Lung (tissue), 12 donors: ENCODE measurements around the gene PIP5K1B. TPM values are rescaled to one million over a fixed set of nuclear protein-coding genes. Genes with fewer than 3 reads are reported as not detected.

ENCODE experiments used
- ATAC-seq: fragments of 200-7000 bp; cut with Tn5 transposase; one replicate; pipeline ENCODE4 v1.9.1; 2020; ENCODE audit warnings: moderate number of reproducible peaks; ENCODE audit not compliant: insufficient read depth, low FRiP score
- DNase-seq, 3 donors: peaks; one replicate each; pipeline ENCODE4 v3.0.0-alpha.2; 2013 to 2017
- H3K27ac ChIP-seq, 2 donors: one replicate each; pipeline ENCODE4 v1.5.1; 2013; ENCODE audit warnings: mild to moderate bottlenecking in 2 of 2, moderate library complexity in 2 of 2, control low read depth in 1 of 2, inconsistent platforms in 1 of 2, low read depth in 1 of 2, low read length in 1 of 2
- H3K27me3 ChIP-seq, 3 donors: one replicate each; pipeline ENCODE4 v1.5.1; 2013; ENCODE audit warnings: low read length in 2 of 3; ENCODE audit not compliant: control insufficient read depth in 3 of 3, insufficient read depth in 3 of 3
- H3K36me3 ChIP-seq, 4 donors: one replicate each; pipeline ENCODE4 v1.5.1; 2013; ENCODE audit warnings: low read length in 4 of 4, mild to moderate bottlenecking in 1 of 4, moderate library complexity in 1 of 4; ENCODE audit not compliant: control insufficient read depth in 4 of 4, insufficient read depth in 4 of 4
- H3K4me1 ChIP-seq, 5 donors: one replicate each; pipeline ENCODE4 v1.5.1; 2013; ENCODE audit warnings: low read length in 5 of 5, mild to moderate bottlenecking in 2 of 5, moderate library complexity in 1 of 5; ENCODE audit not compliant: control insufficient read depth in 5 of 5, insufficient read depth in 5 of 5
- H3K4me3 ChIP-seq: one replicate; pipeline ENCODE4 v1.5.1; 2013; ENCODE audit warnings: mild to moderate bottlenecking, control low read depth, moderate library complexity
- H3K9ac ChIP-seq, 2 donors: one replicate each; pipeline ENCODE4 v1.5.1; 2013; ENCODE audit warnings: low read length in 2 of 2, control low read depth in 1 of 2; ENCODE audit not compliant: insufficient read depth in 1 of 2
- H3K9me3 ChIP-seq, 4 donors: one replicate each; pipeline ENCODE4 v1.5.1; 2013; ENCODE audit warnings: low read length in 3 of 4, mild to moderate bottlenecking in 1 of 4, moderate library complexity in 1 of 4; ENCODE audit not compliant: control insufficient read depth in 4 of 4, insufficient read depth in 3 of 4
- WGBS, 2 donors: extraction: QIAGEN DNeasy Blood & Tissue Kit; methylation state at CpG; one replicate each; pipeline ENCODE4 v1.1.7; 2013; 5-methylcytosine and 5-hydroxymethylcytosine counted together
- polyA plus RNA-seq, 2 donors: library from polyadenylated mRNA; stranded (reverse); fragments of 200-250 nt; gene quantifications; one replicate each; pipeline ENCODE4 v1.2.1, GENCODE V29; 2013
- total RNA-seq, 2 donors: library from RNA; depleted of rRNA in 1 of 2; stranded (reverse); fragments of >200 nt in 1 of 2; gene quantifications; one replicate each; pipeline ENCODE4 v1.2.1, GENCODE V29; 2014 to 2021
- TF ChIP-seq, protein P1 (sequence below): IDR thresholded peaks from 2 replicates; pipeline ENCODE4 v1.5.1; 2012; ENCODE audit warnings: mild to moderate bottlenecking; ENCODE audit errors: control extremely low read depth, extremely low read depth
- donor health status: control.
- donor health status: control.
- donor health status: Bipolar disorder and iron deficiency.
- donor health status: healthy.
- donor health status: DM: yes; HTN: yes; CAD: no.

Gene PIP5K1B
- total and polyA plus RNA-seq, 4 donors: 6.6 to 28.2 (median 15.6) TPM

DNA sequence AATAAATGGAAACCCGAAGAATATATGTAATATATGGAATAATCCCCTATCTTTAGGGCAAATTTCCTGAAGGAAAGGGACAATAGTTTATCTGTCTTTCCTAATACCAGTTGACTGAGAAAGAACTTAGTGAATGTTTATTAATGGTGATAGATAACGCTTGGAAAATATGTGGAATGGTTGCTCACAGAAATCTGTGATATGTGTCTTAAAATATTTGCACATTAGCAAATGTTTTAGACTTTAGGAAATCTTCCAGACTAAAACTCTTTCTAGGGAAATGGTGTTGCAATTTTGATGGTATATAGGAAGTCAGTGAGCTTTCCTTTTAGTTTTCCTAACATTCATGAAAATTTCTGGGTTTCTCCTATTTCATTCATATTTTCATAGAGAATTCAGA lies 90.4 kb downstream of the PIP5K1B start:
- DNase-seq (no peak), ATAC-seq (no peak)
- Histone ChIP-seq H3K4me1 (peaks cover 0 to 7% (median 4%) of the 10 kb centered on the region in 5 donors), H3K36me3 (no peaks in the 10 kb centered on the region), H3K4me3 (no peak overlapping the region), H3K27me3 (peaks cover 0 to 2% (median 0%) of the 10 kb centered on the region in 3 donors), H3K27ac (no peak overlapping the region), H3K9me3 (no peaks in the 10 kb centered on the region), H3K9ac (no peak overlapping the region)
- WGBS, 2 donors: 61 to 86% methylated on average over 2 of the region's 2 CpGs
- TF ChIP-seq, protein P1, sequence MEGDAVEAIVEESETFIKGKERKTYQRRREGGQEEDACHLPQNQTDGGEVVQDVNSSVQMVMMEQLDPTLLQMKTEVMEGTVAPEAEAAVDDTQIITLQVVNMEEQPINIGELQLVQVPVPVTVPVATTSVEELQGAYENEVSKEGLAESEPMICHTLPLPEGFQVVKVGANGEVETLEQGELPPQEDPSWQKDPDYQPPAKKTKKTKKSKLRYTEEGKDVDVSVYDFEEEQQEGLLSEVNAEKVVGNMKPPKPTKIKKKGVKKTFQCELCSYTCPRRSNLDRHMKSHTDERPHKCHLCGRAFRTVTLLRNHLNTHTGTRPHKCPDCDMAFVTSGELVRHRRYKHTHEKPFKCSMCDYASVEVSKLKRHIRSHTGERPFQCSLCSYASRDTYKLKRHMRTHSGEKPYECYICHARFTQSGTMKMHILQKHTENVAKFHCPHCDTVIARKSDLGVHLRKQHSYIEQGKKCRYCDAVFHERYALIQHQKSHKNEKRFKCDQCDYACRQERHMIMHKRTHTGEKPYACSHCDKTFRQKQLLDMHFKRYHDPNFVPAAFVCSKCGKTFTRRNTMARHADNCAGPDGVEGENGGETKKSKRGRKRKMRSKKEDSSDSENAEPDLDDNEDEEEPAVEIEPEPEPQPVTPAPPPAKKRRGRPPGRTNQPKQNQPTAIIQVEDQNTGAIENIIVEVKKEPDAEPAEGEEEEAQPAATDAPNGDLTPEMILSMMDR: no peak

DNA sequence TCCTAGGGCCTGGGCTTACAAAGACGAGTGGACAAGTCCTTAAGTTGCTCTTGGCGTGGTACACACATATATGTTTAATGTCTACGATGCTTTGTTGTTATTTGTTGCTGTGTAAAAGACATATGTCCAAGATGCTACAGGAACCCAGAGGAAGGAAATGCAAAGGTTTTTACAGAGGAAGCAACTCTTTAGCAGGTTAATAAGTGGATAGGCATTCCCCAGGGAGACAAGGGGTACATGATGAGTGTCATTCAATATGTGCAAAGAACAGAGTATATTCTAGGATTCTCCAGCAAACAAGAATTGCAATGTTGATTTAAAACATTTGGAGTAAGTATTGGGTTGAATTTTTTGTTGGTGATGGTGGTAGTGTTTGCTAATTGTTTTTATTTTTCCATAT lies 92.1 kb downstream of the PIP5K1B start:
- WGBS, 2 donors: 88 to 92% methylated on average over 3 of the region's 3 CpGs
- Histone ChIP-seq H3K4me3 (no peak overlapping the region), H3K36me3 (no peaks in the 10 kb centered on the region), H3K4me1 (peaks cover 0 to 5% (median 1%) of the 10 kb centered on the region in 5 donors), H3K27ac (no peak overlapping the region), H3K9ac (no peak overlapping the region), H3K9me3 (no peaks in the 10 kb centered on the region), H3K27me3 (peaks cover 0 to 2% (median 0%) of the 10 kb centered on the region in 3 donors)
- DNase-seq (no peak), ATAC-seq (no peak)
- TF ChIP-seq, protein P1: no peak

DNA sequence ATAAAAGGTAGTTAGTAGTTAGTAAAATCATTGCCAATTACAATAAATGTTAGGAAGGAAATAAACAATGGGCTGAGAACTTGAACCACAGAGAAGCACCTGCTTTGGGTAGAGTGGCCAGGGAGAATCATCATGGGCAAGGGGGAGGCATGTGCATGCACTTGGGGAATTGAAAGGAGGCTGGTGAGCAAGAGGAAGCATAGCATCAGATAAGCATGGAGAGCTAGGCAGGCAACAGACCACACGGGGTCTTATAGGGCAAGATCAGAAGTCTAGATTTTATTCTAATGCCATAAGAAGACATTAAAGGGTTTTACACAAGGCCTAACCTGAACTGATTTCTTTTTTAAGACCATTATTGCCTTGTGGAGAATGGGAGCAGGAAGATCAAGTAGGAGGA lies 93.4 kb downstream of the PIP5K1B start:
- Histone ChIP-seq H3K27ac (no peak overlapping the region), H3K9ac (no peak overlapping the region), H3K9me3 (no peaks in the 10 kb centered on the region), H3K27me3 (peaks cover 0 to 2% (median 0%) of the 10 kb centered on the region in 3 donors), H3K4me3 (no peak overlapping the region), H3K36me3 (no peaks in the 10 kb centered on the region), H3K4me1 (peaks cover 0 to 5% (median 1%) of the 10 kb centered on the region in 5 donors)
- TF ChIP-seq, protein P1: no peak
- DNase-seq (no peak), ATAC-seq (no peak)
- 30 to 47% methylated on average over 1 of the region's 1 CpG for WGBS, 2 donors

DNA sequence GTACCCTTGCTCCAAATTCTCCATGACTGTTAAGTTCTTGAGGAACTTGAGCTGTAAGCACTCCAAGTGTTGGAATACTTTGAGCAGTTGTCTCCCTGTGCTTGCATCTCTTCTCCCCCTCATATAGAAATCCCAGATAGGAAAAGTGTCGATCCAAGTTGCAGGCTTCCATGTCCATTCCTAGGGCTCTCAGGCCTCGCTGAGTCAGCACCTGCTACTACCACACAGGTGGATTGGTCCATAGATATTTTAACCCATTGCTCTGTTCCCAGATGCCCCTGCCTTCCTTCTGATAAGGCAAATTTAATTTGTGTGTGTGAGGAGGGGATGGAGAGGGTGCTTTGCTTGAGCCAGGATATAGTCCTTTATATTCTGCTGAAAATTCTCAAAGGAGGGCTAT lies 95.8 kb downstream of the PIP5K1B start:
- H3K27me3 ChIP-seq: no peaks in the 10 kb centered on the region
- H3K9me3 ChIP-seq: no peaks in the 10 kb centered on the region
- H3K4me3 ChIP-seq: no peak overlapping the region
- peaks cover 0 to 4% (median 0%) of the 10 kb centered on the region in 5 donors for H3K4me1 ChIP-seq
- no peak overlapping the region for H3K27ac ChIP-seq
- ATAC-seq (no peak), DNase-seq (no peak)
- H3K9ac ChIP-seq: no peak overlapping the region
- no peaks in the 10 kb centered on the region for H3K36me3 ChIP-seq
- WGBS, 2 donors: 90 to 94% methylated on average over 2 of the region's 2 CpGs
- TF ChIP-seq, protein P1: no peak
